Adrenal gland (tissue), 5 donors: Measurements from ENCODE around the gene NDUFAF2.

ENCODE experiments used
- POLR2A ChIP-seq, 2 donors: fragments of 450-650 bp; IDR thresholded peaks; one replicate each; pipeline ENCODE4 v1.6.1; 2017; ENCODE audit warnings: antibody characterized with exemption in 2 of 2, mild to moderate bottlenecking in 2 of 2, moderate library complexity in 1 of 2
- TF ChIP-seq, protein P1 (sequence below), 6 experiments: fragments of 450-650 bp in 4 of 6; fragments of 200-600 bp in 2 of 6; sonication (generic) in 1 of 6; IDR thresholded peaks; 1 replicate in 5 of 6; 2 replicates in 1 of 6; pipeline versions ENCODE4 v1.5.1 to v1.8.0; 2016 to 2021; ENCODE audit warnings: antibody characterized with exemption in 6 of 6, mild to moderate bottlenecking in 2 of 6, moderate library complexity in 1 of 6
- donor health status: DM: no; HTN: no; CAD: no.

DNA sequence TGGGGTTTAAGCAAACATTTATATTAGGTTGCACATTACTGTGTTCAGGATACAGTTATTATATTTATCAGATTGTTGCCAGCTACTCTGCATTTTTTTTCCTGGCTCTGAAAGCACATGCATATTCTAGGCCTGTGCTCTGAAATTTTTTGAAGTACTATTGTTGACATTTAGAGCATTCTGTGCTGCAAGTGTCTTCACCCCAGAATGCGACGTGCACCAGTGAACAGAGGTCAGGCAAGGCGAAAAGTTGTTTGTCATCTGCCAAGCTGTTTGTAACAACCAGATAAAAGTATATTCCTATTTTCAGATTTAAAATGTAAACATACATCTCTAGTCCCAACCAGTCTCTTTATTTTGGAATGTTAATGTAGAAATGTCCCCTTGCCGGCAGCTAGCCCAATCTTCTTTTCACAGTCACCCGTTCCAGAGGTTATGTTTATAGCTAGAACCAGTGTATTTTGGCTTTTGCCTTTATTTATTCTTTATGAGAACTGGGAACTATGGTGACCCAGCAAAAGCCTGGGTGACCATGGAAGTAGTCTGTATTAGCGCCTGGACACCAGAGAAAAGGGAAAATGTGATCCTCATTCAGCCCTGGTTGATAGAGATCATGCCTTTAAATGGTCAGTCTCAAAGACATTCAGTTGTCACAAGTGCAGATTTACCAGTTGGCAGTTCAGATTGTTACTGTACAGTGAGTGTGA lies 84.6 kb downstream of the NDUFAF2 start:
- TF ChIP-seq, protein P1, sequence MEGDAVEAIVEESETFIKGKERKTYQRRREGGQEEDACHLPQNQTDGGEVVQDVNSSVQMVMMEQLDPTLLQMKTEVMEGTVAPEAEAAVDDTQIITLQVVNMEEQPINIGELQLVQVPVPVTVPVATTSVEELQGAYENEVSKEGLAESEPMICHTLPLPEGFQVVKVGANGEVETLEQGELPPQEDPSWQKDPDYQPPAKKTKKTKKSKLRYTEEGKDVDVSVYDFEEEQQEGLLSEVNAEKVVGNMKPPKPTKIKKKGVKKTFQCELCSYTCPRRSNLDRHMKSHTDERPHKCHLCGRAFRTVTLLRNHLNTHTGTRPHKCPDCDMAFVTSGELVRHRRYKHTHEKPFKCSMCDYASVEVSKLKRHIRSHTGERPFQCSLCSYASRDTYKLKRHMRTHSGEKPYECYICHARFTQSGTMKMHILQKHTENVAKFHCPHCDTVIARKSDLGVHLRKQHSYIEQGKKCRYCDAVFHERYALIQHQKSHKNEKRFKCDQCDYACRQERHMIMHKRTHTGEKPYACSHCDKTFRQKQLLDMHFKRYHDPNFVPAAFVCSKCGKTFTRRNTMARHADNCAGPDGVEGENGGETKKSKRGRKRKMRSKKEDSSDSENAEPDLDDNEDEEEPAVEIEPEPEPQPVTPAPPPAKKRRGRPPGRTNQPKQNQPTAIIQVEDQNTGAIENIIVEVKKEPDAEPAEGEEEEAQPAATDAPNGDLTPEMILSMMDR (IDR thresholded peaks at IDR 0.05) = no peak
- no peak for TF ChIP-seq POLR2A (IDR thresholded peaks at IDR 0.05)
